Fibroblast of lung (primary cell): Measurements from ENCODE around the gene LMO7. TPM values are rescaled to one million over a fixed set of nuclear protein-coding genes. Genes with fewer than 3 reads are reported as not detected.
"Not testable (repeated sequence)": the region's sequence is repeated elsewhere in the genome, so short reads cannot be mapped to it uniquely, and the experiment has no call there.

Experiments used
- DNase-seq, 2 donors: peaks; one replicate each; pipeline versions ENCODE4 v3.0.0 to v3.0.0-alpha.2; 2010; ENCODE audit warnings: low read depth in 2 of 2
- H2AFZ ChIP-seq: 2 replicates; pipeline ENCODE4 v1.5.1; 2012; ENCODE audit warnings: low read length, control low read depth, inconsistent platforms
- H3K27ac ChIP-seq: 2 replicates; pipeline ENCODE4 v1.5.1; 2011; ENCODE audit warnings: low read length, control low read depth; ENCODE audit not compliant: insufficient read depth
- H3K27me3 ChIP-seq: 2 replicates; pipeline ENCODE4 v1.5.1; 2011; ENCODE audit warnings: mild to moderate bottlenecking, low read length; ENCODE audit not compliant: control insufficient read depth, insufficient read depth
- H3K36me3 ChIP-seq: 2 replicates; pipeline ENCODE4 v1.5.1; 2011; ENCODE audit warnings: low read length; ENCODE audit not compliant: control insufficient read depth, insufficient read depth
- H3K4me1 ChIP-seq: 2 replicates; pipeline ENCODE4 v1.5.1; 2011; ENCODE audit warnings: low read length; ENCODE audit not compliant: control insufficient read depth, insufficient read depth; ENCODE audit errors: extremely low read depth
- H3K4me2 ChIP-seq: 2 replicates; pipeline ENCODE4 v1.5.1; 2011; ENCODE audit warnings: low read length, control low read depth; ENCODE audit not compliant: insufficient read depth; ENCODE audit errors: extremely low read depth
- H3K4me3 ChIP-seq, 4 experiments: fragments of 200-600 bp in 1 of 4; sonication (generic) in 1 of 4; replicated peaks in 1 of 4; 2 replicates each; pipeline ENCODE4 v1.5.1; 2011 to 2016; ENCODE audit warnings: low read length in 4 of 4, low read depth in 3 of 4, mild to moderate bottlenecking in 3 of 4, control low read depth in 2 of 4, inconsistent platforms in 1 of 4, mixed read lengths in 1 of 4; ENCODE audit not compliant: insufficient read depth in 1 of 4; ENCODE audit errors: control extremely low read depth in 1 of 4
- H3K79me2 ChIP-seq: 2 replicates; pipeline ENCODE4 v1.5.1; 2012; ENCODE audit warnings: mild to moderate bottlenecking, low read length, inconsistent platforms; ENCODE audit not compliant: control insufficient read depth, insufficient read depth
- H3K9ac ChIP-seq: 2 replicates; pipeline ENCODE4 v1.5.1; 2011; ENCODE audit warnings: mild to moderate bottlenecking, low read length, control low read depth; ENCODE audit not compliant: insufficient read depth
- H3K9me3 ChIP-seq: 2 replicates; pipeline ENCODE4 v1.5.1; 2012; ENCODE audit warnings: low read depth, low read length; ENCODE audit not compliant: control insufficient read depth, insufficient read depth
- H4K20me1 ChIP-seq: 2 replicates; pipeline ENCODE4 v1.5.1; 2011; ENCODE audit warnings: low read length; ENCODE audit not compliant: control insufficient read depth, insufficient read depth; ENCODE audit errors: extremely low read depth
- CTCF ChIP-seq, 2 donors: IDR thresholded peaks in 1 of 2; conservative IDR thresholded peaks in 1 of 2; 1 replicate in 1 of 2; 2 replicates in 1 of 2; pipeline ENCODE4 v1.5.1; 2011 to 2012; ENCODE audit warnings: low read length in 2 of 2, control low read depth in 1 of 2, inconsistent platforms in 1 of 2, low read depth in 1 of 2, mild to moderate bottlenecking in 1 of 2
- EZH2 ChIP-seq: IDR thresholded peaks from 2 replicates; pipeline ENCODE4 v1.5.1; 2012; ENCODE audit warnings: low read length, control low read depth, mild to moderate bottlenecking; ENCODE audit errors: missing control alignments
- polyA plus RNA-seq, 2 donors: library from polyadenylated mRNA; depleted of rRNA in 1 of 2; stranded (reverse) in 1 of 2; unstranded in 1 of 2; fragments of >200 nt; gene quantifications; 2 replicates each; pipeline ENCODE4 v1.2.1, GENCODE V29; 2011 to 2012; ENCODE audit warnings: missing spikeins in 1 of 2
- total RNA-seq: library from RNA; depleted of rRNA; stranded (reverse); fragments of >200 nt; gene quantifications from 2 replicates; pipeline ENCODE4 v1.2.1, GENCODE V29; 2014

The LMO7 gene
- total and polyA plus RNA-seq, 2 donors (not counting 1 experiment from before 2014, with no cell fraction given) = 71.9 to 226 TPM

DNA sequence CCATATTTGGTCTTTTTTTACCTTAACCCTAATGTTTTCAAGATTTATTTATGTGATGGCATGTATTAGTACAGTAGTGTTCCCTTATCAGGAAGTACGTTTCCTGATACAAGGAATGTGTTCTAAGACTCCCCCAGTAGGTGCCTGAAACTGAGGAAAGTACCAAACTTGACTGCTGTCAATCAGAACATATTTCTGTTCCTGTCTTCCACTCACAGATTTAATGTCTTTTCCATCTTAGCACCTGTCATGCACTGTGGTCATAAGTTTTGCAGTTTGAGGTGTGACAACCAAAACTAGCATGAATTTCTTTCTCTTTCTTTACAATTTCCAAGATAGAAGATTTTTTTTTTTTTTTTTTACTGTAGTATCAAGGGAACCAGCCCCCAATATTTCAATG is 62.9 kb downstream of the LMO7 start:
- H3K36me3 ChIP-seq = no peaks in the 10 kb centered on the region
- no peak overlapping the region for H3K4me2 ChIP-seq
- DNase-seq = no peak
- H3K79me2 ChIP-seq = peaks cover 63% of the 10 kb centered on the region
- no peak overlapping the region for H2AFZ ChIP-seq
- no peaks in the 10 kb centered on the region for H3K9me3 ChIP-seq
- TF ChIP-seq EZH2 = no peak
- TF ChIP-seq CTCF (conservative IDR thresholded peaks at IDR 0.05 in 1 of 2, IDR thresholded peaks at IDR 0.05 in 1 of 2; ENCODE audit: low read depth in 1 of 2, low read length in 2 of 2) = no peak
- no peaks in the 10 kb centered on the region for H4K20me1 ChIP-seq
- no peak overlapping the region for H3K9ac ChIP-seq
- H3K4me3 ChIP-seq = no peak overlapping the region
- H3K4me1 ChIP-seq = peaks cover 5% of the 10 kb centered on the region
- no peaks in the 10 kb centered on the region for H3K27me3 ChIP-seq
- H3K27ac ChIP-seq = no peak overlapping the region

GRCh38 chr13:75699717-75700116 is 63.6 kb downstream of the LMO7 start:
- not testable (repeated sequence) for DNase-seq, H2AFZ ChIP-seq, H3K9ac ChIP-seq, H3K4me2 ChIP-seq, H3K27ac ChIP-seq, H3K9me3 ChIP-seq, H4K20me1 ChIP-seq, H3K36me3 ChIP-seq, H3K27me3 ChIP-seq, H3K4me3 ChIP-seq
- Histone ChIP-seq H3K4me1 (peaks cover 10% of the 10 kb centered on the region), H3K79me2 (peaks cover 60% of the 10 kb centered on the region)

DNA sequence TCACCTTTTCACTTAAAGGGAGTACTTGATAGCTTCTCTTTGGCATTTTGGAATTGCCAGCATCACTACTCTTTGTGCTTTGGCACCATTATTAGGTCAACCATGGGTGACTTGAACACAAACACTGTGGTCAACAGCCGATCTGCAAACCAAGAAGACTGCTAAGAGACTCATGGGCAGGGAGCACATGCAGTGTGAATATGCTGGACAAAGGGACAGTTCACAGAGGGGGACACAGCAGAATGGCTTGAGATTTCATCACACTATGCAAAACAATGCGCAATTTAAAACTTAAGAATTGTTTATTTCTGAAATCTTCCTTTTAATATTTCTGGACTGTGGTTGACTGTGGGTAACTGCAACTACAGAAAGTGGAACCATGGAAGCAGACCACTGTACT is 64.4 kb downstream of the LMO7 start:
- Histone ChIP-seq H3K27me3 (no peaks in the 10 kb centered on the region), H2AFZ (no peak overlapping the region), H3K4me2 (no peak overlapping the region), H3K79me2 (peaks cover 62% of the 10 kb centered on the region), H3K27ac (no peak overlapping the region), H3K36me3 (no peaks in the 10 kb centered on the region), H3K9ac (no peak overlapping the region), H3K4me1 (peaks cover 15% of the 10 kb centered on the region), H3K4me3 (no peak overlapping the region), H3K9me3 (no peaks in the 10 kb centered on the region), H4K20me1 (no peaks in the 10 kb centered on the region)
- no peak for TF ChIP-seq EZH2
- TF ChIP-seq CTCF (conservative IDR thresholded peaks at IDR 0.05 in 1 of 2, IDR thresholded peaks at IDR 0.05 in 1 of 2; ENCODE audit: low read depth in 1 of 2, low read length in 2 of 2) = no peak
- no peak for DNase-seq
